Tibial nerve (tissue), 4 donors: ENCODE results near the gene HTT. TPM values are rescaled to one million over a fixed set of nuclear protein-coding genes. Genes with fewer than 3 reads are reported as not detected.

Experiments
- DNase-seq, 2 donors: peaks; one replicate each; pipeline ENCODE4 v3.0.0-alpha.2; 2019; ENCODE audit warnings: low spot score in 2 of 2
- H3K27ac ChIP-seq, 4 donors: fragments of 200-600 bp; sonication (generic) in 3 of 4; one replicate each; pipeline ENCODE4 v1.5.1; 2017 to 2019; ENCODE audit warnings: mild to moderate bottlenecking in 1 of 4
- H3K27me3 ChIP-seq, 2 donors: fragments of 200-600 bp; sonication (generic) in 1 of 2; one replicate each; pipeline versions ENCODE4 v1.5.1 to v1.6.0; 2017 to 2019
- H3K36me3 ChIP-seq, 3 donors: fragments of 200-600 bp; sonication (generic); one replicate each; pipeline ENCODE4 v1.5.1; 2018 to 2019
- H3K4me1 ChIP-seq, 4 donors: fragments of 200-600 bp; sonication (generic) in 3 of 4; one replicate each; pipeline ENCODE4 v1.5.1; 2017 to 2019
- H3K4me3 ChIP-seq, 4 donors: fragments of 200-600 bp; sonication (generic) in 3 of 4; one replicate each; pipeline ENCODE4 v1.5.1; 2017 to 2019; ENCODE audit warnings: mild to moderate bottlenecking in 1 of 4, moderate library complexity in 1 of 4
- H3K9me3 ChIP-seq, 4 donors: fragments of 200-600 bp; sonication (generic) in 3 of 4; one replicate each; pipeline ENCODE4 v1.5.1; 2017 to 2019
- EP300 ChIP-seq, 2 donors: sonication (generic); formaldehyde crosslinking; IDR thresholded peaks; one replicate each; pipeline ENCODE4 v1.6.1; 2017; ENCODE audit warnings: antibody characterized with exemption in 2 of 2, mild to moderate bottlenecking in 1 of 2
- POLR2A ChIP-seq, 2 donors: fragments of 450-650 bp; IDR thresholded peaks; one replicate each; pipeline ENCODE4 v1.6.1; 2017; ENCODE audit warnings: antibody characterized with exemption in 2 of 2, mild to moderate bottlenecking in 2 of 2, moderate library complexity in 2 of 2
- WGBS, 2 donors: methylation state at CpG; one replicate each; pipeline ENCODE4 v1.1.5; 2018; 5-methylcytosine and 5-hydroxymethylcytosine counted together
- total RNA-seq, 4 donors: library from RNA; depleted of rRNA; stranded (reverse); fragments of >200 nt; gene quantifications; one replicate each; pipeline ENCODE4 v1.1.0, GENCODE V29; 2016
- TF ChIP-seq, protein P1 (sequence below), 5 experiments: fragments of 200-600 bp in 3 of 5; fragments of 450-650 bp in 2 of 5; sonication (generic) in 3 of 5; IDR thresholded peaks; one replicate each; pipeline ENCODE4 v1.5.1; 2016 to 2019; ENCODE audit warnings: antibody characterized with exemption in 5 of 5, mild to moderate bottlenecking in 3 of 5, moderate library complexity in 2 of 5

Gene HTT
- total RNA-seq, 4 donors from 2014 or later, result 62.2 to 93.6 (median 81.2) TPM

DNA sequence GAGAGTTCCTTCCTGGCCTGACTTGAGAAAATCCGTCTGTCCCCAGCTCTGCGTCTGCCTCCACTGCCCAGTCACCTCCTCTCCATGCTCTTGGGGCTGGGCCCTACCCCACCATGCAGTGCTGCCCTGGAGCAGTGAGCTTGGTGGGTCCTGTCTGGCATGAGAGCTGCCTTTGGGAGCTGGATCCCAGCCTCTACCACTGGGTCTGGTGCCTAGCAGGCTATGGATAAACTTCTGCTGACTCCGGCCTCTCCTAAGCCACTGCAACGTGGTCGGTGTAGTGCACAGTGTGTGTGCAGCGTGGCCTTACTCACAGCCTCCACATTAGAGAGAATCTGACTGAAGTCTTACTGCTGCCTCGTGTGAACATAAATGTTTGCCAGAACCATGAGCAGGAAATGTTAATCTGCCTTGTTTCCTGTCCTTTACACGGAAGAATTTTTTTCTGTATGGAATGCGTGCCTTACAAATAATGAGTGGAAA lies 47.6 kb downstream of the HTT start:
- no peak overlapping the region for H3K4me3 ChIP-seq
- H3K4me1 ChIP-seq, result peaks cover 0 to 26% (median 7%) of the 10 kb centered on the region in 4 donors
- no peaks in the 10 kb centered on the region for H3K9me3 ChIP-seq
- H3K27ac ChIP-seq, result peak overlapping the region in 3 of 4 donors; percentile 61 to 74 (median 71)
- H3K27me3 ChIP-seq, result no peaks in the 10 kb centered on the region
- peaks cover 0 to 58% (median 13%) of the 10 kb centered on the region in 3 donors for H3K36me3 ChIP-seq
- DNase-seq, result no peak
- 35 to 39% methylated on average over 9 of the region's 9 CpGs for WGBS, 2 donors
- TF ChIP-seq EP300 (IDR thresholded peaks at IDR 0.05), result peak in 1 of 2 donors; percentile 12
- TF ChIP-seq POLR2A (IDR thresholded peaks at IDR 0.05), result no peak

DNA sequence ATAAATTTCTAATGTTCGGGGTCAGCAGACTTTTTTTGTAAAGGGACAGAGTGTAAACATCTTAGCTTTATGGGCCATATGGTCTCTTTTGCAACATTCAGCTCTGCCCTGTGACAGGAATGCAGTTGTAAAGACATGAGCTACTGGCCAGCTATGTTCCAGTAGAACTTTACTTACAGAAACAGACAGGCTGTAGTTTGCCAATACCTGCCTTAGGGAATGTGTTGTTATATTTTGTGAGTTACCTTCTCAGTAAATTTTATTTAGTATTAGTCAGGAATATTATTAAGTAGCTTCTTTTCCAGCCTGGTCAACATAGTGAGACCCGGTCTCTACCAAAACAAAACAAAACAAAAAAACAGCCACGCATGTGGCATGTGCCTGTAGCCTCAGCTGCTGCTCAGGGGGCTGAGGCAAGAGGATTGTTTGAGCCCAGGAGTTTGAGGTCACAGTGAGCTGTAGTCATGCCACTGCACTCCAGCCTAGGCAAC lies 48.7 kb downstream of the HTT start:
- DNase-seq, result no peak
- no peaks in the 10 kb centered on the region for H3K27me3 ChIP-seq
- peaks cover 0 to 26% (median 7%) of the 10 kb centered on the region in 4 donors for H3K4me1 ChIP-seq
- peaks cover 0 to 60% (median 16%) of the 10 kb centered on the region in 3 donors for H3K36me3 ChIP-seq
- no peak overlapping the region for H3K4me3 ChIP-seq
- no peaks in the 10 kb centered on the region for H3K9me3 ChIP-seq
- H3K27ac ChIP-seq, result peak overlapping the region; percentile 32 to 74 (median 57)
- TF ChIP-seq EP300 (IDR thresholded peaks at IDR 0.05) (no peak), POLR2A (IDR thresholded peaks at IDR 0.05) (no peak)
- TF ChIP-seq, protein P1, sequence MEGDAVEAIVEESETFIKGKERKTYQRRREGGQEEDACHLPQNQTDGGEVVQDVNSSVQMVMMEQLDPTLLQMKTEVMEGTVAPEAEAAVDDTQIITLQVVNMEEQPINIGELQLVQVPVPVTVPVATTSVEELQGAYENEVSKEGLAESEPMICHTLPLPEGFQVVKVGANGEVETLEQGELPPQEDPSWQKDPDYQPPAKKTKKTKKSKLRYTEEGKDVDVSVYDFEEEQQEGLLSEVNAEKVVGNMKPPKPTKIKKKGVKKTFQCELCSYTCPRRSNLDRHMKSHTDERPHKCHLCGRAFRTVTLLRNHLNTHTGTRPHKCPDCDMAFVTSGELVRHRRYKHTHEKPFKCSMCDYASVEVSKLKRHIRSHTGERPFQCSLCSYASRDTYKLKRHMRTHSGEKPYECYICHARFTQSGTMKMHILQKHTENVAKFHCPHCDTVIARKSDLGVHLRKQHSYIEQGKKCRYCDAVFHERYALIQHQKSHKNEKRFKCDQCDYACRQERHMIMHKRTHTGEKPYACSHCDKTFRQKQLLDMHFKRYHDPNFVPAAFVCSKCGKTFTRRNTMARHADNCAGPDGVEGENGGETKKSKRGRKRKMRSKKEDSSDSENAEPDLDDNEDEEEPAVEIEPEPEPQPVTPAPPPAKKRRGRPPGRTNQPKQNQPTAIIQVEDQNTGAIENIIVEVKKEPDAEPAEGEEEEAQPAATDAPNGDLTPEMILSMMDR (IDR thresholded peaks at IDR 0.05), result no peak
- WGBS, 2 donors, result 33 to 46% methylated on average over 3 of the region's 3 CpGs

DNA sequence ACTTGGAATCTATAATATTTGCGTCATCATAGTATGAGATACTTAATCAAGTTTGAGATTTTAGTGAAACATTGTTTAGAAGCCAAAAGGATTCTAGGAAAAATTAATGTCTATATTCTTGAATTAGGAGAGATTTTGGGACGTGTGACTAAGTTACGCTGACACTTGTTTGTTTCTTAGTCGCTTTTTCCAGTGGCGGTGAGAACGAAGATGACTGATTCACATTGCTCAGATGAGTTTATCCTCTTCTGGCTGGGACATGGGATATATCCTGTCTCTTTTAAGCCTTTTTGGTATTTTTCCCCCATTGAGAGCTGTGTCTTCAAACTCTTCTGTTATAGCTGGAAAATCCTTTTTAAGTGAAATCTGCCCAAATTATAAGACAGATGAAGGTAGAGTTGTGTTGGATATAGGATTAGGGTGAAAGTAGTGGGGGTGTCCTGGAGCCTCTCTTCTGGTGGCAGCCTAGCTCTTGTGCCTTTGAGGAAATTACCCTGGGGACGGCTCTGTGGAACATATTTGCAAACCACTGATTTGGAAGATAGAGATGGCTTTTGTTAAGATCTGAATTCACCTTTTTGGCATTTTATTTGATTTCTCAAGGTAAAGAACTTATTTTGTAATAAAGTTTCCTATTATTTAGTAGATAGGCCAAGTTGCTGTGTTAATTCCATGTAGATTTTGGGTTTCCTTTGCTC lies 49.7 kb downstream of the HTT start:
- H3K27ac ChIP-seq, result peak overlapping the region in 2 of 4 donors; percentile 43 to 71
- H3K36me3 ChIP-seq, result peaks cover 3 to 65% (median 16%) of the 10 kb centered on the region in 3 donors
- peaks cover 0 to 26% (median 7%) of the 10 kb centered on the region in 4 donors for H3K4me1 ChIP-seq
- WGBS, 2 donors, result 91 to 92% methylated on average over 7 of the region's 7 CpGs
- H3K9me3 ChIP-seq, result no peaks in the 10 kb centered on the region
- no peak overlapping the region for H3K4me3 ChIP-seq
- no peaks in the 10 kb centered on the region for H3K27me3 ChIP-seq
- DNase-seq, result no peak
- TF ChIP-seq EP300 (IDR thresholded peaks at IDR 0.05), result no peak
- TF ChIP-seq, protein P1 (IDR thresholded peaks at IDR 0.05), result no peak
- no peak for TF ChIP-seq POLR2A (IDR thresholded peaks at IDR 0.05)

DNA sequence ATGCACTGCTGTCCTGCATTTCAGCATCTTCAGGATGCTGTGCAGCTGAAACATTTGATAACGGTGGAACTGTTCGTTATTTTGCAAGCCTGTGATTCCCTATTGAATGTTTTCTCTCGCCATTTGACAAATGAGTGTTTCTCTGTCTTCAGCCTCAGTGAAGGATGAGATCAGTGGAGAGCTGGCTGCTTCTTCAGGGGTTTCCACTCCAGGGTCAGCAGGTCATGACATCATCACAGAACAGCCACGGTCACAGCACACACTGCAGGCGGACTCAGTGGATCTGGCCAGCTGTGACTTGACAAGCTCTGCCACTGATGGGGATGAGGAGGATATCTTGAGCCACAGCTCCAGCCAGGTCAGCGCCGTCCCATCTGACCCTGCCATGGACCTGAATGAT lies 52.6 kb downstream of the HTT start:
- no peak for TF ChIP-seq EP300 (IDR thresholded peaks at IDR 0.05)
- TF ChIP-seq POLR2A (IDR thresholded peaks at IDR 0.05), result no peak
- TF ChIP-seq, protein P1 (IDR thresholded peaks at IDR 0.05), result no peak
- WGBS, 2 donors, result 70 to 75% methylated on average over 7 of the region's 7 CpGs
- H3K27ac ChIP-seq, result no peak overlapping the region
- no peak overlapping the region for H3K4me3 ChIP-seq
- peaks cover 0 to 21% (median 4%) of the 10 kb centered on the region in 4 donors for H3K4me1 ChIP-seq
- no peak for DNase-seq
- H3K9me3 ChIP-seq, result no peaks in the 10 kb centered on the region
- H3K36me3 ChIP-seq, result peaks cover 3 to 68% (median 31%) of the 10 kb centered on the region in 3 donors
- H3K27me3 ChIP-seq, result no peaks in the 10 kb centered on the region

DNA sequence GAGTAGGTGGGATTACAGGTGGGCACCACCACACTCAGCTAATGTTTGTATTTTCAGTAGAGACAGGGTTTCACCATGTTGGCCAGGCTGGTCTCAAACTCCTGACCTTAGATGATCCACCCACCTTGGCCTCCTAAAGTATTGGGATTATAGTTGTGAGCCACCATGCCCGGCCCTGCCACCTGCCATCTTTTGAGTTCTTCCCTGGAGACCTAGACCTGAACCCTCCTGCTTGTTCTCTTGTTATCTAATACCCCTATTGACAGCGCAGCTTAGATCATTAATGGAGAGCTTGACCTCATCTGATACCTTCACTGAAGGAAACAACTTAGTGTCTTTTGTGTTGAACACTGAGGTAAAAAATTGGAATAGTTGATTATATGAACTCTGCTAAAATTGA lies 53.6 kb downstream of the HTT start:
- TF ChIP-seq, protein P1 (IDR thresholded peaks at IDR 0.05), result no peak
- TF ChIP-seq POLR2A (IDR thresholded peaks at IDR 0.05) (no peak), EP300 (IDR thresholded peaks at IDR 0.05) (no peak)
- H3K4me3 ChIP-seq, result no peak overlapping the region
- H3K9me3 ChIP-seq, result no peaks in the 10 kb centered on the region
- WGBS, 2 donors, result 86 to 100% methylated on average over 2 of the region's 2 CpGs
- no peak overlapping the region for H3K27ac ChIP-seq
- H3K27me3 ChIP-seq, result no peaks in the 10 kb centered on the region
- DNase-seq, result no peak
- peaks cover 0 to 12% (median 2%) of the 10 kb centered on the region in 4 donors for H3K4me1 ChIP-seq
- H3K36me3 ChIP-seq, result peaks cover 7 to 74% (median 38%) of the 10 kb centered on the region in 3 donors
